Right cardiac atrium (tissue), 5 donors: ENCODE results near the gene ARL13B. TPM values are rescaled to one million over a fixed set of nuclear protein-coding genes. Genes with fewer than 3 reads are reported as not detected.

Experiments used
- ATAC-seq, 2 donors: fragments of 200-7000 bp; cut with Tn5 transposase; one replicate each; pipeline versions ENCODE4 v1.8.0 to v1.9.1; 2020; ENCODE audit warnings: moderate library complexity in 2 of 2, mild to moderate bottlenecking in 1 of 2
- DNase-seq, 3 donors: peaks; one replicate each; pipeline ENCODE4 v3.0.0-alpha.2; 2020
- H3K27ac ChIP-seq: one replicate; pipeline ENCODE4 v1.5.1; 2013; ENCODE audit warnings: mild to moderate bottlenecking, low read length, control low read depth, moderate library complexity
- H3K27me3 ChIP-seq: one replicate; pipeline ENCODE4 v1.6.1; 2013; ENCODE audit not compliant: control insufficient read depth, insufficient read depth
- H3K4me1 ChIP-seq: one replicate; pipeline ENCODE4 v1.6.1; 2013; ENCODE audit warnings: low read length; ENCODE audit not compliant: control insufficient read depth, insufficient read depth
- H3K4me3 ChIP-seq: one replicate; pipeline ENCODE4 v1.5.1; 2013; ENCODE audit warnings: low read length, control low read depth
- H3K9me3 ChIP-seq: one replicate; pipeline ENCODE4 v1.6.1; 2013; ENCODE audit warnings: low read length; ENCODE audit not compliant: control insufficient read depth
- WGBS: extraction: QIAGEN DNeasy Blood & Tissue Kit; methylation state at CpG from one replicate; pipeline ENCODE4 v1.1.7; 2013; 5-methylcytosine and 5-hydroxymethylcytosine counted together
- intact Hi-C, 4 donors: fragments of 100-400 bp; cut with DNase I; formaldehyde crosslinking; loops; one replicate each; pipeline versions ENCODE4 v1.11.0 to v1.14.0; 2022 to 2023
- polyA plus RNA-seq: library from polyadenylated mRNA; stranded (reverse); fragments of 200-250 nt; gene quantifications from one replicate; pipeline ENCODE4 v1.2.3, GENCODE V29; 2013
- total RNA-seq, 4 donors: library from RNA; stranded (reverse); fragmentation: NEBNext Ultra II Directional; extraction: Animal tissue kit (Norgen Biotek cat#: 25700); gene quantifications; one replicate each; pipeline ENCODE4 v1.2.1, GENCODE V29; 2021
- donor health status: healthy with polysubstance abuse.
- donor health status: DM: no; HTN: yes; CAD: no.
- donor health status: DM: no; HTN: no; CAD: no.
- donor health status: DM: no; HTN: yes; CAD: no; lungs with severe emphysema.
- donor health status: DM: yes; HTN: yes; CAD: no.

The ARL13B gene
- total and polyA plus RNA-seq, 5 donors: 3.4 to 10.1 (median 6.2) TPM

- Histone ChIP-seq H3K27ac (no peak overlapping the region), H3K4me1 (peaks cover 2% of the 10 kb centered on the region), H3K4me3 (no peak overlapping the region), H3K9me3 (no peaks in the 10 kb centered on the region), H3K27me3 (no peaks in the 10 kb centered on the region)
- WGBS: 84% methylated on average over 3 of the region's 3 CpGs
- intact Hi-C loops: no loop called here
- ATAC-seq: no peak
- DNase-seq: no peak
Measured at GRCh38 chr3:93994056-93994455, 14.1 kb downstream of the ARL13B start.

- Histone ChIP-seq H3K4me1 (no peaks in the 10 kb centered on the region), H3K27me3 (no peaks in the 10 kb centered on the region), H3K9me3 (no peaks in the 10 kb centered on the region), H3K4me3 (no peak overlapping the region), H3K27ac (no peak overlapping the region)
- intact Hi-C loops: loop anchor here in 2 of 4 donors (10.0 kb wide), 1 partner anchor 64 kb away; the partner anchor contains the start of genes DHFR2 (in 2 of the 2) and NSUN3 (in 2 of the 2)
- ATAC-seq (no peak), DNase-seq (no peak)
- WGBS: 35% methylated on average over 1 of the region's 1 CpG
Measured at GRCh38 chr3:94001191-94001590, 21.2 kb downstream of the ARL13B start.

GRCh38 chr3:94001827-94002495 is 22.0 kb downstream of the ARL13B start:
- Histone ChIP-seq H3K4me1 (no peaks in the 10 kb centered on the region), H3K4me3 (no peak overlapping the region), H3K9me3 (no peaks in the 10 kb centered on the region), H3K27ac (no peak overlapping the region), H3K27me3 (no peaks in the 10 kb centered on the region)
- no peak for ATAC-seq
- 90% methylated on average over 3 of the region's 3 CpGs for WGBS
- intact Hi-C loops: loop anchor here in 2 of 4 donors (10.0 kb wide), 1 partner anchor 63 kb away; the partner anchor contains the start of genes DHFR2 (in 2 of the 2) and NSUN3 (in 2 of the 2)
- DNase-seq: no peak

- Histone ChIP-seq H3K27ac (no peak overlapping the region), H3K4me3 (peak overlapping the region; percentile 50), H3K4me1 (no peaks in the 10 kb centered on the region), H3K9me3 (no peaks in the 10 kb centered on the region), H3K27me3 (no peaks in the 10 kb centered on the region)
- WGBS: 1% methylated on average over 4 of the region's 4 CpGs
- DNase-seq (no peak), ATAC-seq (peak; percentile 64 to 69)
- intact Hi-C loops: loop anchor here in 2 of 4 donors (10.0 kb wide), 1 partner anchor 60 kb away; the partner anchor contains the start of genes DHFR2 (in 2 of the 2) and NSUN3 (in 2 of the 2)
Measured at GRCh38 chr3:94004301-94004910, 24.5 kb downstream of the ARL13B start.

GRCh38 chr3:94008253-94008652 is 28.3 kb downstream of the ARL13B start:
- WGBS: 97% methylated on average over 2 of the region's 2 CpGs
- DNase-seq (no peak), ATAC-seq (no peak)
- Histone ChIP-seq H3K9me3 (no peaks in the 10 kb centered on the region), H3K4me1 (no peaks in the 10 kb centered on the region), H3K27me3 (no peaks in the 10 kb centered on the region), H3K4me3 (no peak overlapping the region), H3K27ac (no peak overlapping the region)
- intact Hi-C loops: loop anchor here in 3 of 4 donors (5.0 to 10.0 kb wide), 2 partner anchors 57 to 59 kb away; partner anchors contain the start of genes DHFR2 (in 2 of the 3) and NSUN3 (in 2 of the 3)

- ATAC-seq (no peak), DNase-seq (no peak)
- no peaks in the 10 kb centered on the region for H3K9me3 ChIP-seq
- no peaks in the 10 kb centered on the region for H3K4me1 ChIP-seq
- intact Hi-C loops: loop anchor here in 3 of 4 donors (5.0 to 10.0 kb wide), 2 partner anchors 55 to 58 kb away; partner anchors contain the start of genes DHFR2 (in 2 of the 3) and NSUN3 (in 2 of the 3)
- 91% methylated on average over 2 of the region's 2 CpGs for WGBS
- H3K27me3 ChIP-seq: no peaks in the 10 kb centered on the region
- no peak overlapping the region for H3K4me3 ChIP-seq
- H3K27ac ChIP-seq: no peak overlapping the region
Measured at GRCh38 chr3:94009608-94010007, 29.7 kb downstream of the ARL13B start.

- ATAC-seq (no peak), DNase-seq (no peak)
- no peaks in the 10 kb centered on the region for H3K27me3 ChIP-seq
- H3K27ac ChIP-seq: no peak overlapping the region
- no peak overlapping the region for H3K4me3 ChIP-seq
- H3K9me3 ChIP-seq: no peaks in the 10 kb centered on the region
- no peaks in the 10 kb centered on the region for H3K4me1 ChIP-seq
- WGBS: 84% methylated on average over 3 of the region's 3 CpGs
- intact Hi-C loops: no loop called here
Measured at GRCh38 chr3:94011233-94011711, 31.3 kb downstream of the ARL13B start.

- 56% methylated on average over 1 of the region's 1 CpG for WGBS
- no peak overlapping the region for H3K27ac ChIP-seq
- H3K4me3 ChIP-seq: no peak overlapping the region
- no peaks in the 10 kb centered on the region for H3K27me3 ChIP-seq
- no peaks in the 10 kb centered on the region for H3K4me1 ChIP-seq
- H3K9me3 ChIP-seq: no peaks in the 10 kb centered on the region
- intact Hi-C loops: no loop called here
- ATAC-seq: no peak
- DNase-seq: no peak
Measured at GRCh38 chr3:94012185-94012584, 32.2 kb downstream of the ARL13B start.

GRCh38 chr3:94015025-94015424 is 35.1 kb downstream of the ARL13B start:
- Histone ChIP-seq H3K9me3 (no peaks in the 10 kb centered on the region), H3K4me1 (no peaks in the 10 kb centered on the region), H3K4me3 (no peak overlapping the region), H3K27me3 (no peaks in the 10 kb centered on the region), H3K27ac (no peak overlapping the region)
- 67% methylated on average over 1 of the region's 1 CpG for WGBS
- intact Hi-C loops: no loop called here
- ATAC-seq (no peak), DNase-seq (no peak)

- no peaks in the 10 kb centered on the region for H3K27me3 ChIP-seq
Measured at GRCh38 chr3:94019659-94020058, 39.7 kb downstream of the ARL13B start.

GRCh38 chr3:94020293-94020692 is 40.3 kb downstream of the ARL13B start:
- H3K9me3 ChIP-seq: no peaks in the 10 kb centered on the region
- DNase-seq: no peak
- 77% methylated on average over 3 of the region's 3 CpGs for WGBS
- no peaks in the 10 kb centered on the region for H3K4me1 ChIP-seq
- H3K27me3 ChIP-seq: no peaks in the 10 kb centered on the region
- H3K27ac ChIP-seq: no peak overlapping the region
- H3K4me3 ChIP-seq: no peak overlapping the region
- ATAC-seq: no peak
- intact Hi-C loops: no loop called here

More at GRCh38 chr3:94019659-94020058, 39.7 kb downstream of the ARL13B start:
- no peaks in the 10 kb centered on the region for H3K9me3 ChIP-seq
- H3K4me3 ChIP-seq: no peak overlapping the region
- WGBS: 71% methylated on average over 2 of the region's 2 CpGs
- intact Hi-C loops: no loop called here
- H3K4me1 ChIP-seq: no peaks in the 10 kb centered on the region
- ATAC-seq: peak in 1 of 2 donors; percentile 25
- DNase-seq: no peak
- no peak overlapping the region for H3K27ac ChIP-seq
